H1 (cell line): ENCODE results near the gene PLEKHB1. TPM values are rescaled to one million over a fixed set of nuclear protein-coding genes. Genes with fewer than 3 reads are reported as not detected.

ENCODE experiments used
- CTCF ChIA-PET: fragments of 300-600 bp; sonication (Branson Sonifier 250); formaldehyde crosslinking; loops from one replicate; lab custom pipeline; 2021; ENCODE audit not compliant: partially characterized antibody; lab: Charles Lee
- POLR2A ChIA-PET: fragments of 300-600 bp; sonication (Branson Sonifier 250); formaldehyde crosslinking; loops from one replicate; lab custom pipeline; 2021; ENCODE audit warnings: inconsistent platforms; ENCODE audit not compliant: partially characterized antibody; lab: Charles Lee
- DNase-seq, 2 experiments: peaks; one replicate each; pipeline versions ENCODE4 v3.0.0 to v3.0.0-alpha.2; 2010 to 2022; ENCODE audit warnings: low spot score in 2 of 2, low read depth in 1 of 2, mixed read lengths in 1 of 2
- FAIRE-seq: peaks from 2 replicates; lab custom pipeline; 2011; peaks lifted over from hg19 to GRCh38; lab: Jason Lieb, UNC
- H2AFZ ChIP-seq: 2 replicates; pipeline ENCODE4 v1.8.1; 2012; ENCODE audit warnings: low read length, inconsistent platforms
- H2AK5ac ChIP-seq: 2 replicates; pipeline ENCODE4 v1.6.1; 2013; ENCODE audit warnings: low read depth, low read length
- H2BK120ac ChIP-seq: replicated peaks from 2 replicates; pipeline ENCODE3; 2013; ENCODE audit warnings: low read depth, low read length, inconsistent platforms
- H2BK12ac ChIP-seq: 2 replicates; pipeline ENCODE4 v1.6.1; 2013; ENCODE audit warnings: low read depth, low read length
- H2BK15ac ChIP-seq: 2 replicates; pipeline ENCODE4 v1.6.1; 2013; ENCODE audit warnings: low read length
- H2BK20ac ChIP-seq: 2 replicates; pipeline ENCODE4 v1.6.1; 2013; ENCODE audit warnings: low read length
- H2BK5ac ChIP-seq: 2 replicates; pipeline ENCODE4 v1.6.1; 2013; ENCODE audit warnings: low read depth, low read length
- H3K14ac ChIP-seq: 2 replicates; pipeline ENCODE4 v1.6.1; 2013; ENCODE audit warnings: inconsistent platforms; ENCODE audit not compliant: insufficient read length
- H3K18ac ChIP-seq: 2 replicates; pipeline ENCODE4 v1.6.1; 2013; ENCODE audit warnings: low read length; ENCODE audit errors: extremely low read depth
- H3K23ac ChIP-seq: 2 replicates; pipeline ENCODE4 v1.6.1; 2013; ENCODE audit warnings: inconsistent platforms; ENCODE audit not compliant: insufficient read length
- H3K23me2 ChIP-seq: 2 replicates; pipeline ENCODE4 v1.6.1; 2013; ENCODE audit warnings: low read depth, low read length
- H3K27ac ChIP-seq: 2 replicates; pipeline ENCODE4 v1.6.1; 2011; ENCODE audit warnings: low read depth, low read length, inconsistent platforms
- H3K27me3 ChIP-seq, 4 experiments: replicated peaks in 1 of 4; 1 replicate in 1 of 4; 2 replicates in 3 of 4; pipeline versions ENCODE4 v1.6.1 to v1.8.1; 2011 to 2013; ENCODE audit warnings: low read length in 3 of 4, mild to moderate bottlenecking in 3 of 4, inconsistent platforms in 2 of 4, mixed read lengths in 2 of 4, moderate library complexity in 1 of 4; ENCODE audit not compliant: control insufficient read depth in 3 of 4, insufficient read depth in 3 of 4; ENCODE audit errors: extremely low read depth in 1 of 4
- H3K36me3 ChIP-seq, 4 experiments: 2 replicates each; pipeline versions ENCODE4 v1.6.1 to v1.8.1; 2011 to 2013; ENCODE audit warnings: mild to moderate bottlenecking in 4 of 4, low read length in 3 of 4, moderate library complexity in 2 of 4, control low read depth in 1 of 4, inconsistent platforms in 1 of 4; ENCODE audit not compliant: insufficient read depth in 4 of 4, control insufficient read depth in 2 of 4
- H3K4ac ChIP-seq: replicated peaks from 2 replicates; pipeline ENCODE3; 2013; ENCODE audit warnings: low read length, low read depth, mixed read lengths, inconsistent platforms; ENCODE audit not compliant: insufficient read length
- H3K4me1 ChIP-seq, 4 experiments: replicated peaks in 1 of 4; 1 replicate in 1 of 4; 2 replicates in 3 of 4; pipeline versions ENCODE4 v1.6.1 to v1.8.1; 2011 to 2013; ENCODE audit warnings: low read length in 3 of 4, inconsistent platforms in 2 of 4, mixed read lengths in 1 of 4; ENCODE audit not compliant: insufficient read depth in 4 of 4, control insufficient read depth in 3 of 4
- H3K4me2 ChIP-seq, 2 experiments: 2 replicates each; pipeline versions ENCODE4 v1.6.1 to v1.8.1; 2011 to 2013; ENCODE audit warnings: low read depth in 2 of 2, low read length in 2 of 2, control low read depth in 1 of 2, inconsistent platforms in 1 of 2, mild to moderate bottlenecking in 1 of 2; ENCODE audit not compliant: insufficient read depth in 1 of 2
- H3K4me3 ChIP-seq, 4 experiments: fragments of 200-600, 300-600 bp in 1 of 4; sonication (generic), shearing (Covaris generic), sonication (Bioruptor Twin) in 1 of 4; 2 replicates each; pipeline versions ENCODE4 v1.5.1 to v1.8.1; 2011 to 2016; ENCODE audit warnings: low read length in 4 of 4, low read depth in 3 of 4, control low read depth in 2 of 4, inconsistent platforms in 2 of 4, mild to moderate bottlenecking in 2 of 4, mixed read lengths in 1 of 4, moderate library complexity in 1 of 4; ENCODE audit not compliant: insufficient read depth in 2 of 4; ENCODE audit errors: extremely low read depth in 1 of 4
- H3K56ac ChIP-seq: replicated peaks from 2 replicates; pipeline ENCODE3; 2013; ENCODE audit warnings: low read depth, mild to moderate bottlenecking, mixed read lengths, low read length, inconsistent platforms; ENCODE audit not compliant: insufficient read length
- H3K79me1 ChIP-seq: 2 replicates; pipeline ENCODE4 v1.6.1; 2013; ENCODE audit warnings: low read depth, low read length, control low read depth
- H3K79me2 ChIP-seq, 2 experiments: 2 replicates each; pipeline versions ENCODE4 v1.6.1 to v1.8.1; 2012 to 2013; ENCODE audit warnings: low read length in 2 of 2, mild to moderate bottlenecking in 2 of 2, inconsistent platforms in 1 of 2; ENCODE audit not compliant: insufficient read depth in 2 of 2, control insufficient read depth in 1 of 2
- H3K9ac ChIP-seq, 4 experiments: replicated peaks in 1 of 4; 1 replicate in 1 of 4; 2 replicates in 3 of 4; pipeline versions ENCODE4 v1.6.1 to v1.8.1; 2011 to 2013; ENCODE audit warnings: low read depth in 3 of 4, low read length in 3 of 4, control low read depth in 2 of 4, mild to moderate bottlenecking in 2 of 4, moderate library complexity in 2 of 4, inconsistent platforms in 1 of 4; ENCODE audit errors: extremely low read depth in 1 of 4
- H3K9me3 ChIP-seq, 2 experiments: 2 replicates each; pipeline versions ENCODE4 v1.6.1 to v1.8.1; 2012 to 2013; ENCODE audit warnings: mild to moderate bottlenecking in 2 of 2, moderate library complexity in 2 of 2, control low read depth in 1 of 2, inconsistent platforms in 1 of 2, low read depth in 1 of 2, low read length in 1 of 2, mixed read lengths in 1 of 2; ENCODE audit not compliant: insufficient read depth in 2 of 2
- H4K20me1 ChIP-seq, 2 experiments: replicated peaks in 1 of 2; 2 replicates each; pipeline versions ENCODE3 to v1.8.1; 2011 to 2013; ENCODE audit warnings: inconsistent platforms in 2 of 2, low read length in 2 of 2, mild to moderate bottlenecking in 1 of 2; ENCODE audit not compliant: insufficient read depth in 2 of 2, control insufficient read depth in 1 of 2
- H4K5ac ChIP-seq: 2 replicates; pipeline ENCODE4 v1.6.1; 2013; ENCODE audit warnings: low read length, low read depth, mixed read lengths, inconsistent platforms; ENCODE audit not compliant: insufficient read length
- H4K8ac ChIP-seq: 2 replicates; pipeline ENCODE4 v1.8.0; 2013; ENCODE audit warnings: mild to moderate bottlenecking, moderate library complexity, low read length, inconsistent platforms; ENCODE audit not compliant: insufficient read depth; ENCODE audit errors: extremely low read depth
- H4K91ac ChIP-seq: replicated peaks from 2 replicates; pipeline ENCODE3; 2013; ENCODE audit warnings: low read length, mixed read lengths, inconsistent platforms; ENCODE audit not compliant: insufficient read length
- ATF2 ChIP-seq: IDR thresholded peaks from 2 replicates; pipeline ENCODE4 v1.6.1; 2012; ENCODE audit warnings: low read length, inconsistent platforms
- KDM1A ChIP-seq: fragments of 200-600, 300-600 bp; sonication (generic); IDR thresholded peaks from 2 replicates; pipeline ENCODE4 v1.7.1; 2016; ENCODE audit warnings: mild to moderate bottlenecking, low read length, borderline replicate concordance
- KDM4A ChIP-seq: IDR thresholded peaks from one replicate; pipeline ENCODE4 v1.7.1; 2012; ENCODE audit warnings: low read depth, mild to moderate bottlenecking, moderate library complexity, low read length, inconsistent platforms; ENCODE audit not compliant: severe bottlenecking
- MAFK ChIP-seq: IDR thresholded peaks from 2 replicates; pipeline ENCODE4 v1.6.1; 2012; ENCODE audit warnings: low read depth, mild to moderate bottlenecking, improper control_type of control experiment, low read length
- MAX ChIP-seq: IDR thresholded peaks from 2 replicates; pipeline ENCODE4 v1.6.1; 2012; ENCODE audit warnings: inconsistent platforms
- NANOG ChIP-seq: IDR thresholded peaks from 2 replicates; pipeline ENCODE4 v1.6.1; 2011; ENCODE audit warnings: low read length, low read depth, mild to moderate bottlenecking, inconsistent platforms; ENCODE audit not compliant: insufficient read depth, poor library complexity, severe bottlenecking
- NRF1 ChIP-seq: IDR thresholded peaks from 2 replicates; pipeline ENCODE4 v1.6.1; 2011; ENCODE audit warnings: mild to moderate bottlenecking, low read depth, low read length, improper control_type of control experiment
- POLR2A ChIP-seq, 2 experiments: IDR thresholded peaks; 1 replicate in 1 of 2; 2 replicates in 1 of 2; pipeline ENCODE4 v1.6.1; 2011; ENCODE audit warnings: low read depth in 2 of 2, low read length in 2 of 2, mild to moderate bottlenecking in 2 of 2; ENCODE audit errors: control extremely low read depth in 1 of 2
- RXRA ChIP-seq: IDR thresholded peaks from 2 replicates; pipeline ENCODE4 v1.6.1; 2011; ENCODE audit warnings: low read depth, mild to moderate bottlenecking, low read length, moderate library complexity; ENCODE audit not compliant: insufficient read depth
- SRF ChIP-seq: IDR thresholded peaks from 2 replicates; pipeline ENCODE4 v1.6.1; 2011; ENCODE audit warnings: mild to moderate bottlenecking, low read depth, low read length, moderate library complexity
- WGBS, 2 experiments: shearing (Covaris generic) in 1 of 2; methylation state at CpG; one replicate each; pipeline versions ENCODE4 v1.1.6 to v1.1.7; 2013 to 2015; ENCODE audit warnings: low lambda C conversion rate in 2 of 2, mixed read lengths in 2 of 2, inconsistent platforms in 1 of 2, low coverage in 1 of 2, missing lambda C conversion rate in 1 of 2; ENCODE audit not compliant: insufficient replicate concordance in 2 of 2, insufficient coverage in 1 of 2, insufficient read length in 1 of 2; ENCODE audit errors: extremely low coverage in 1 of 2, missing lambda C conversion rate in 1 of 2; 5-methylcytosine and 5-hydroxymethylcytosine counted together
- polyA plus RNA-seq, 7 experiments: library from polyadenylated mRNA; depleted of rRNA in 3 of 7; stranded (reverse) in 5 of 7; unstranded in 2 of 7; fragments of >200 nt in 5 of 7; fragments of 200-250 nt in 2 of 7; gene quantifications; 1 replicate in 5 of 7; 2 replicates in 1 of 7; 4 replicates in 1 of 7; pipeline versions ENCODE4 v1.2.1 to v1.2.3, GENCODE V29; 2011 to 2013; ENCODE audit warnings: missing spikeins in 2 of 7, mixed read lengths in 2 of 7
- total RNA-seq: library from RNA; stranded (reverse); fragmentation: NEBNext Ultra II Directional; extraction: Animal tissue kit (Norgen Biotek cat#: 25700); gene quantifications from 2 replicates; pipeline ENCODE4 v1.2.1, GENCODE V29; 2021

The PLEKHB1 gene
- total and polyA plus RNA-seq, 2 of the 8 experiments (the other 6 are each of a cell fraction or from before 2014, with no cell fraction given), result 14.8 to 24.5 TPM

DNA sequence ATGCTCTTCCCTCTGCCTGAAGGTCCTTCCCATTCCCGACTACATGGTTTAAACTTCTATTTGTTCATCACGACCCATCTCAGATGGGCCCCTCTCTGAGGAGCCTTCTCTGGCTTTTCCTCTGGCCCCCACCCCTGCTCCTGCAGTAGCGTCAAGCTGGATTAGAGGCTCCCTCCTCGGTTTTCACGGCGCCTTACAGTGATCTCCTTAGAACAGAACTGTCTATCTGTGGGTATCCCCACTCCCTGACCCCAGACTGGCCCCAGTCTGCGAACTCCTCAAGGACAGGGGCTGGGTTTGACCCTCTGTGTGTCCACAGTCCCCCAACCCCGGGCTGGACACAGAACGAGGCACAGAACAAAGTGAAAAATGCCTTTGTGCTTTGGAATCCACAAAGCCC lies 2.8 kb downstream of the PLEKHB1 start:
- Histone ChIP-seq H4K8ac (no peak overlapping the region), H3K56ac (no peak overlapping the region), H3K14ac (no peak overlapping the region), H2AK5ac (no peak overlapping the region), H3K4ac (no peak overlapping the region), H3K4me1 (peaks cover 9 to 25% (median 18%) of the 10 kb centered on the region in 4 experiments), H3K23me2 (peaks cover 16% of the 10 kb centered on the region), H4K5ac (no peak overlapping the region), H3K27me3 (peaks cover 0 to 4% (median 0%) of the 10 kb centered on the region in 4 experiments; a peak in 3 of 7 replicates), H2BK20ac (no peak overlapping the region), H4K20me1 (no peaks in the 10 kb centered on the region), H4K91ac (no peak overlapping the region), H3K4me2 (no peak overlapping the region), H3K4me3 (no peak overlapping the region), H3K79me1 (no peaks in the 10 kb centered on the region), H2BK120ac (no peak overlapping the region), H2BK15ac (no peak overlapping the region), H3K9ac (no peak overlapping the region), H2BK5ac (no peak overlapping the region), H2BK12ac (no peak overlapping the region), H3K9me3 (no peaks in the 10 kb centered on the region), H3K23ac (no peak overlapping the region), H3K18ac (no peak overlapping the region), H3K36me3 (no peaks in the 10 kb centered on the region), H3K79me2 (no peaks in the 10 kb centered on the region), H2AFZ (no peak overlapping the region), H3K27ac (no peak overlapping the region)
- no peak for DNase-seq
- TF ChIP-seq NRF1 (no peak), RXRA (no peak), POLR2A (IDR thresholded peaks at IDR 0.05; ENCODE audit: control extremely low read depth in 1 of 2, low read depth in 2 of 2, low read length in 2 of 2) (no peak), KDM4A (no peak), NANOG (no peak), MAX (no peak), KDM1A (no peak), ATF2 (no peak), SRF (no peak), MAFK (no peak)
- WGBS, 2 experiments, result 82% methylated on average over 9 of the region's 9 CpGs; no CpG with 5 or more reads in 1 of the 2 experiments
- ChIA-PET CTCF (interaction anchor here (0.9 to 30.1 kb wide), 6 partner anchors 0 to 289 kb away, joined by 3 to 653 read pairs (median 4); partner anchors contain the start of genes FAM168A and PLEKHB1), POLR2A (interaction anchor here (4.5 kb wide), 1 partner anchor 19 kb away, joined by 31 read pairs; no protein-coding TSS in a partner anchor)
- FAIRE-seq, result no peak
